K562 (cell line): Measurements from ENCODE around the gene UBE2E1. TPM values are rescaled to one million over a fixed set of nuclear protein-coding genes. Genes with fewer than 3 reads are reported as not detected.

Experiments used
- ATAC-seq: fragments of 200-7000 bp; cut with Tn5 transposase; 3 replicates; pipeline ENCODE4 v1.9.1; 2020; ENCODE audit warnings: moderate library complexity
- BruUV-seq: library from RNA; stranded (reverse); fragments of 400-500 nt; replicated peaks from 2 replicates; lab custom pipeline; 2021; lab: Mats Ljungman, UMichigan
- CTCF ChIA-PET: fragments of 300-600 bp; formaldehyde crosslinking; extraction: SDS; loops from one replicate; lab custom pipeline; 2021; ENCODE audit warnings: low intra/inter-chr PET ratio; lab: Yijun Ruan, JAX
- POLR2A ChIA-PET: fragments of 300-600, 350-650 bp; sonication (Branson Sonifier 250); formaldehyde crosslinking; extraction: SDS; loops from one replicate; lab custom pipeline; 2021; ENCODE audit warnings: antibody characterized with exemption, inconsistent platforms; lab: Yijun Ruan, JAX
- DNase-seq, 4 experiments: peaks; one replicate each; pipeline versions ENCODE4 v3.0.0 to v3.0.0-alpha.2; 2011 to 2018; ENCODE audit warnings: low spot score in 3 of 4, mixed read lengths in 3 of 4; ENCODE audit errors: extremely low read depth in 1 of 4
- FAIRE-seq: peaks from 2 replicates; lab custom pipeline; 2011; peaks lifted over from hg19 to GRCh38; lab: Jason Lieb, UNC
- H2AFZ ChIP-seq: 2 replicates; pipeline ENCODE4 v1.6.0; 2011; ENCODE audit warnings: low read depth, low read length, control low read depth, inconsistent platforms
- H3K27ac ChIP-seq: fragments of 200-600 bp; 3 replicates; pipeline ENCODE4 v1.8.0; 2011; ENCODE audit warnings: low read depth, mild to moderate bottlenecking, control low read depth, inconsistent platforms, low read length, moderate library complexity, mixed read lengths; ENCODE audit errors: extremely low read depth
- H3K27me3 ChIP-seq, 2 experiments: fragments of 300-600 bp in 1 of 2; 2 replicates in 1 of 2; 3 replicates in 1 of 2; pipeline versions ENCODE4 v1.6.0 to v1.8.0; 2011; ENCODE audit warnings: inconsistent platforms in 2 of 2, low read length in 2 of 2, mild to moderate bottlenecking in 1 of 2, mixed read lengths in 1 of 2, moderate library complexity in 1 of 2; ENCODE audit not compliant: control insufficient read depth in 2 of 2, insufficient read depth in 2 of 2
- H3K36me3 ChIP-seq: fragments of 300-600 bp; 3 replicates; pipeline ENCODE4 v1.8.0; 2011; ENCODE audit warnings: mild to moderate bottlenecking, low read length, inconsistent platforms; ENCODE audit not compliant: control insufficient read depth, insufficient read depth
- H3K4me1 ChIP-seq, 2 experiments: fragments of 200-600 bp in 1 of 2; replicated peaks in 1 of 2; 2 replicates in 1 of 2; 3 replicates in 1 of 2; pipeline versions ENCODE4 v1.5.1 to v1.8.0; 2011; ENCODE audit warnings: inconsistent platforms in 2 of 2, low read length in 2 of 2, mild to moderate bottlenecking in 1 of 2, mixed read lengths in 1 of 2, moderate library complexity in 1 of 2; ENCODE audit not compliant: control insufficient read depth in 2 of 2, insufficient read depth in 2 of 2
- H3K4me2 ChIP-seq: 2 replicates; pipeline ENCODE4 v1.6.1; 2011; ENCODE audit warnings: low read length, control low read depth, inconsistent platforms, mixed read lengths; ENCODE audit not compliant: insufficient read depth
- H3K4me3 ChIP-seq: fragments of 200-600 bp; sonication (generic), shearing (Covaris generic); 2 replicates; pipeline ENCODE4 v1.5.1; 2016; ENCODE audit warnings: control low read depth, inconsistent platforms
- H3K79me2 ChIP-seq: fragments of 200-600 bp; 3 replicates; pipeline ENCODE4 v1.8.0; 2011; ENCODE audit warnings: low read length, inconsistent platforms; ENCODE audit not compliant: control insufficient read depth, insufficient read depth
- H3K9ac ChIP-seq, 2 experiments: 2 replicates each; pipeline versions ENCODE4 v1.6.0 to v1.6.1; 2011; ENCODE audit warnings: low read depth in 2 of 2, low read length in 2 of 2, control low read depth in 1 of 2, inconsistent platforms in 1 of 2, mild to moderate bottlenecking in 1 of 2, mixed read lengths in 1 of 2; ENCODE audit not compliant: insufficient read depth in 1 of 2
- H3K9me1 ChIP-seq: one replicate; pipeline ENCODE4 v1.6.0; 2011; ENCODE audit warnings: inconsistent platforms, mild to moderate bottlenecking, low read length, moderate library complexity; ENCODE audit not compliant: control insufficient read depth, insufficient read depth
- H3K9me3 ChIP-seq: replicated peaks from 2 replicates; pipeline ENCODE4 v1.5.1; 2011; ENCODE audit warnings: low read depth, low read length, inconsistent platforms; ENCODE audit not compliant: control insufficient read depth, insufficient read depth
- H4K20me1 ChIP-seq: replicated peaks from 2 replicates; pipeline ENCODE4 v1.6.1; 2011; ENCODE audit warnings: low read length, inconsistent platforms, mixed read lengths; ENCODE audit not compliant: control insufficient read depth, insufficient read depth
- ZNF384 ChIP-seq: IDR thresholded peaks from 2 replicates; pipeline ENCODE4 v1.6.1; 2012; ENCODE audit warnings: low read depth, low read length, improper control_type of control experiment
- WGBS: fragments of 100-300 bp; shearing (Covaris generic); methylation state at CpG from one replicate; pipeline ENCODE4 v1.1.6; 2016; ENCODE audit warnings: low coverage, mixed read lengths; ENCODE audit not compliant: insufficient coverage; ENCODE audit errors: missing lambda C conversion rate; 5-methylcytosine and 5-hydroxymethylcytosine counted together
- in situ Hi-C: fragments of 300-500 bp; cut with MboI; formaldehyde crosslinking; loops from 4 replicates; pipeline ENCODE4 v1.15.0; 2018; ENCODE audit warnings: inconsistent platforms, mixed read lengths
- intact Hi-C: fragments of 100-400 bp; cut with micrococcal nuclease; formaldehyde crosslinking; loops from 2 replicates; pipeline ENCODE4 v1.14.2; 2022
- polyA plus RNA-seq, 8 experiments: library from polyadenylated mRNA; depleted of rRNA in 4 of 8; stranded (reverse) in 5 of 8; unstranded in 3 of 8; fragments of >200 nt; fragmentation: Nextera tagmentation in 2 of 8; fragmentation: Illumina TruSeq in 1 of 8; extraction: Ambion mirVana in 2 of 8; extraction: Trizol in 1 of 8; gene quantifications; 2 replicates each; pipeline versions ENCODE4 v1.2.1 to v1.2.3, GENCODE V29; 2011 to 2014; ENCODE audit warnings: inconsistent platforms in 1 of 8, missing spikeins in 1 of 8
- total RNA-seq, 7 experiments: library from RNA; depleted of rRNA in 6 of 7; stranded (reverse); fragments of >200 nt in 6 of 7; fragmentation: Illumina TruSeq in 2 of 7; extraction: Trizol in 2 of 7; gene quantifications; 2 replicates each; pipeline versions ENCODE4 v1.2.1 to v1.2.3, GENCODE V29; 2011 to 2021; ENCODE audit warnings: low replicate concordance in 1 of 7
- TF ChIP-seq, protein P1 (sequence below): fragments of 450-650 bp; IDR thresholded peaks from 2 replicates; pipeline ENCODE4 v1.7.0; 2016; ENCODE audit warnings: borderline replicate concordance

UBE2E1 gene
- total and polyA plus RNA-seq, 9 of the 15 experiments (the other 6 are each of a cell fraction or from before 2014, with no cell fraction given), result 54.4 to 294 (median 165) TPM

- H3K9me3 ChIP-seq, result no peaks in the 10 kb centered on the region
- no TSS peak for BruUV-seq
- H3K27me3 ChIP-seq, result peaks cover 16 to 47% of the 10 kb centered on the region in 2 experiments; a peak in 4 of 5 replicates
- no peak overlapping the region for H3K4me2 ChIP-seq
- peak; percentile 22; the same call in 2 of the 3 replicates for ATAC-seq
- H3K4me3 ChIP-seq, result no peak overlapping the region
- ChIA-PET CTCF (no interaction called here), POLR2A (interaction anchor here (0.5 to 1.6 kb wide), 4 partner anchors 13 to 248 kb away, joined by 3 to 5 read pairs (median 4); no protein-coding TSS in a partner anchor)
- intact Hi-C loops, result no loop called here
- H3K27ac ChIP-seq, result no peak overlapping the region
- 0 out of 2 replicates have a peak, but pooled peaks have one; percentile 11 for TF ChIP-seq ZNF384
- TF ChIP-seq, protein P1, sequence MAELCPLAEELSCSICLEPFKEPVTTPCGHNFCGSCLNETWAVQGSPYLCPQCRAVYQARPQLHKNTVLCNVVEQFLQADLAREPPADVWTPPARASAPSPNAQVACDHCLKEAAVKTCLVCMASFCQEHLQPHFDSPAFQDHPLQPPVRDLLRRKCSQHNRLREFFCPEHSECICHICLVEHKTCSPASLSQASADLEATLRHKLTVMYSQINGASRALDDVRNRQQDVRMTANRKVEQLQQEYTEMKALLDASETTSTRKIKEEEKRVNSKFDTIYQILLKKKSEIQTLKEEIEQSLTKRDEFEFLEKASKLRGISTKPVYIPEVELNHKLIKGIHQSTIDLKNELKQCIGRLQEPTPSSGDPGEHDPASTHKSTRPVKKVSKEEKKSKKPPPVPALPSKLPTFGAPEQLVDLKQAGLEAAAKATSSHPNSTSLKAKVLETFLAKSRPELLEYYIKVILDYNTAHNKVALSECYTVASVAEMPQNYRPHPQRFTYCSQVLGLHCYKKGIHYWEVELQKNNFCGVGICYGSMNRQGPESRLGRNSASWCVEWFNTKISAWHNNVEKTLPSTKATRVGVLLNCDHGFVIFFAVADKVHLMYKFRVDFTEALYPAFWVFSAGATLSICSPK, result no peak
- no peaks in the 10 kb centered on the region for H3K9me1 ChIP-seq
- 4% methylated on average over 13 of the region's 13 CpGs for WGBS
- no peaks in the 10 kb centered on the region for H4K20me1 ChIP-seq
- in situ Hi-C loops, result no loop called here
- H3K36me3 ChIP-seq, result no peaks in the 10 kb centered on the region
- H3K4me1 ChIP-seq, result no peaks in the 10 kb centered on the region
- 0 out of 2 replicates have a peak overlapping the region, but pooled peaks have one; percentile 25 for H2AFZ ChIP-seq
- DNase-seq, result no peak
- no peak for FAIRE-seq
- H3K9ac ChIP-seq, result no peak overlapping the region
- H3K79me2 ChIP-seq, result no peaks in the 10 kb centered on the region
These were observed 30.4 kb upstream of the UBE2E1 start for GRCh38 chr3:23775254-23775909.
